Measurements from ENCODE around the gene SLC24A3.

GRCh38 chr20:19571996-19572395, 359.6 kb downstream of the SLC24A3 start:
- TF ChIP-seq CTCF (IDR thresholded peaks at IDR 0.05) (no peak), EZH2phosphoT487 (IDR thresholded peaks at IDR 0.05) (no peak), EZH2 (IDR thresholded peaks at IDR 0.05) (no peak)
